Esophagus muscularis mucosa (tissue), 3 donors: ENCODE results near the gene CLK3.

Experiments
- CTCF ChIP-seq, 3 experiments: fragments of 200-600 bp in 2 of 3; fragments of 450-650 bp in 1 of 3; sonication (generic) in 2 of 3; IDR thresholded peaks; one replicate each; pipeline ENCODE4 v1.5.1; 2017 to 2019; ENCODE audit warnings: antibody characterized with exemption in 3 of 3, mild to moderate bottlenecking in 2 of 3, moderate library complexity in 1 of 3
- POLR2AphosphoS5 ChIP-seq, 2 donors: sonication (generic); formaldehyde crosslinking; IDR thresholded peaks; one replicate each; pipeline ENCODE4 v1.6.1; 2017; ENCODE audit warnings: antibody characterized with exemption in 2 of 2

DNA sequence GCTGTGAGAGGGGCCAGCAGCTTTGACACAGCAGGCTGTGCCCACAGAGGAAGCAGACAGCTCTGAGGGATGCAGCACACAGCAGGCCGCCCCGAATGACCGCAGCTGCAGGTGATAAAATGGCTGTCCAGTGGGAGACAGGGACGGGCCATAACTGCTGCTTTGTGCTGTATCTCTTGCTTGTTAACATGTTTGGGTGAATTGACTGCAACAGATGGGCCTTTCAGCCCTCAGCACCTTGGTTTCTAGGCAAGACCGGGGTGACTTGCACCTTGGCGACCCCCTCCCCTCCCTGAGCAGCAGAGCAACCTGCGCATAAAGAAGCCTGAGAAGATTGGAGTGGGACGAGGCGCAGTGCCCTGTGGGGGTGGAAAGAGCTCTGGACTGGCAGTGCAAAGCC, 36.6 kb upstream of the CLK3 start:
- no peak for TF ChIP-seq POLR2AphosphoS5 (IDR thresholded peaks at IDR 0.05)
- TF ChIP-seq CTCF (IDR thresholded peaks at IDR 0.05), result no peak
